Stomach (tissue), 4 donors: ENCODE measurements around the gene TMEM221.

Experiments used
- EP300 ChIP-seq: sonication (generic); formaldehyde crosslinking; IDR thresholded peaks from one replicate; pipeline ENCODE4 v1.6.1; 2017; ENCODE audit warnings: antibody characterized with exemption
- POLR2AphosphoS5 ChIP-seq, 3 donors: sonication (generic); formaldehyde crosslinking; IDR thresholded peaks; one replicate each; pipeline ENCODE4 v1.6.1; 2016; ENCODE audit warnings: antibody characterized with exemption in 3 of 3
- TF ChIP-seq, protein P1 (sequence below), 7 experiments: fragments of 450-650 bp in 4 of 7; fragments of 200-600 bp in 3 of 7; sonication (generic) in 3 of 7; IDR thresholded peaks; one replicate each; pipeline ENCODE4 v1.5.1; 2016 to 2019; ENCODE audit warnings: antibody characterized with exemption in 7 of 7, control low read depth in 2 of 7, mild to moderate bottlenecking in 1 of 7

DNA sequence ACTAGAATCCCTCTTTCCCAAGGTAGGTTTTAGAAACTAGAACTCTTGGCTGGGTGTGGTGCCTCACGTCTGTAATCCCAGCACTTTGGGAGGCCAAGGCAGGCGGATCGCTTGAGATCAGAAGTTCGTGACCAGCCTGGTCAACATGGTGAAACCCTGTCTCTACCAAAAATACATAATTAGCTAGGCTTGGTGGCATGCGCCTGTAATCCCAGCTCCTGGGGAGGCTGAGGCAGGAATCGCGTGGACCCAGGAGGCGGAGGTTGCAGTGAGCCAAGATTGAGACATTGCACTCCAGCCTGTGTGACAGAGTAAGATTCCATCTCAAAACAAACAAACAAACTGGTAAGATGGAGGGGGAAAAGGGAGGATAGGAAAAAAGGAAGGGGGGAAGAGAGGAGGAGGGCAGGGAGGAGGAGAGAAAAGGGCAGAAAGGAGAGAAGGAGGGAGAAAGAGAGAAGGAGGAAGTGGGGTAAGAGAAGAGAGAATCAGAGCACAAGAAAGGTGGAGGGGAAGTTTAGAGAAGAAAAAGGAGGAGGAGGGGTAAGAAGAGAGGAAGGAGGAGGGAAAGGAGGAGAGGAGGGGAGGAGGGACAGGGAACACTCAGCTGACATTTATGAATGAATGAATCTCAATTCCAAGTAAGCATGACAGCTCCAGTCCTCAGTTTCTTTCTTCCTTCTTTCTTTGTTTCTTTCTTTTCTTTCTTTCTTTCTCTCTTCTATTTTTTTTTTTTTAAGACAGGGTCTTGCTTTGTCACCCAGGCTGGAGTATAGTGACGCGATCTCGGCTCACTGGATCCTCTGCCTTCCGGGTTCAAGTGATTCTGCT lies 19.2 kb upstream of the TMEM221 start:
- TF ChIP-seq EP300, result no peak
- TF ChIP-seq, protein P1, sequence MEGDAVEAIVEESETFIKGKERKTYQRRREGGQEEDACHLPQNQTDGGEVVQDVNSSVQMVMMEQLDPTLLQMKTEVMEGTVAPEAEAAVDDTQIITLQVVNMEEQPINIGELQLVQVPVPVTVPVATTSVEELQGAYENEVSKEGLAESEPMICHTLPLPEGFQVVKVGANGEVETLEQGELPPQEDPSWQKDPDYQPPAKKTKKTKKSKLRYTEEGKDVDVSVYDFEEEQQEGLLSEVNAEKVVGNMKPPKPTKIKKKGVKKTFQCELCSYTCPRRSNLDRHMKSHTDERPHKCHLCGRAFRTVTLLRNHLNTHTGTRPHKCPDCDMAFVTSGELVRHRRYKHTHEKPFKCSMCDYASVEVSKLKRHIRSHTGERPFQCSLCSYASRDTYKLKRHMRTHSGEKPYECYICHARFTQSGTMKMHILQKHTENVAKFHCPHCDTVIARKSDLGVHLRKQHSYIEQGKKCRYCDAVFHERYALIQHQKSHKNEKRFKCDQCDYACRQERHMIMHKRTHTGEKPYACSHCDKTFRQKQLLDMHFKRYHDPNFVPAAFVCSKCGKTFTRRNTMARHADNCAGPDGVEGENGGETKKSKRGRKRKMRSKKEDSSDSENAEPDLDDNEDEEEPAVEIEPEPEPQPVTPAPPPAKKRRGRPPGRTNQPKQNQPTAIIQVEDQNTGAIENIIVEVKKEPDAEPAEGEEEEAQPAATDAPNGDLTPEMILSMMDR (IDR thresholded peaks at IDR 0.05), result no peak
- no peak for TF ChIP-seq POLR2AphosphoS5 (IDR thresholded peaks at IDR 0.05)
